ENCODE data around the gene RFC4. TPM values are rescaled to one million over a fixed set of nuclear protein-coding genes. Genes with fewer than 3 reads are reported as not detected.

The RFC4 gene
- total and polyA plus RNA-seq, 9 of the 15 experiments (the other 6 are each of a cell fraction or from before 2014, with no cell fraction given) = 105 to 227 (median 180) TPM

- TF ChIP-seq MGA (IDR thresholded peaks at IDR 0.05) (no peak), PRDM10 (IDR thresholded peaks at IDR 0.05; ENCODE audit: partially characterized antibody) (no peak), ZBTB5 (IDR thresholded peaks at IDR 0.05) (no peak), EP400 (IDR thresholded peaks at IDR 0.05) (no peak), PHB2 (IDR thresholded peaks at IDR 0.05; ENCODE audit: low read depth) (no peak), ZBTB49 (CRISPR knock-in tag; IDR thresholded peaks at IDR 0.05; ENCODE audit: borderline replicate concordance) (no peak), PTRF (tag; IDR thresholded peaks at IDR 0.05) (no peak)
These were observed 43.2 kb upstream of the RFC4 start (continued) for GRCh38 chr3:186849374-186849975.

Data from K562 (cell line).